ENCODE measurements around the gene CEND1. TPM values are rescaled to one million over a fixed set of nuclear protein-coding genes. Genes with fewer than 3 reads are reported as not detected.

CEND1 gene
- total RNA-seq, 1 donor from 2014 or later, result 0.43 TPM

GRCh38 chr11:827897-828192 lies 38.0 kb upstream of the CEND1 start, which contains the start of gene CRACR2B:
Gene CRACR2B, plus strand, starts transcription at chr11:827919. Its CDS starts 689 bp downstream, at chr11:828608.
- ATAC-seq (no peak), DNase-seq (ENCODE audit: low spot score) (no peak)

- DNase-seq (ENCODE audit: low spot score) (no peak), ATAC-seq (no peak)
Measured at GRCh38 chr11:827146-827896, 37.4 kb upstream of the CEND1 start.

DNA sequence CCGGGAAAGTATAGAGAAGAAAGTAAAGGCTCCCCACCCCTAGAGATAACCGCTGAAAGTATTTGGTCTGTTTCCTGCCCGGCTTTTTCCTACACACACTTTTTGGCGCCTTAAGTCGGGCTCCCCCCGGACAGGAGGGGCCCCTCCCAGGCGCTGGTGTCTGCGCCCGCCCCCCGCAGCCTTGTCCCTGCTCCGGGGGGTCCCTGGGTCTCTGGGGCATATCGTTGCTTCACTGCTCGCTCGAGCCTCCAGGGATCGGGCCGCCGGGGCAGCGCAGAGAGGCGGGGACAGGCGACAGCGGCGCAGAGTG lies 36.9 kb upstream of the CEND1 start:
- DNase-seq (ENCODE audit: low spot score), result no peak
- ATAC-seq, result no peak

DNA sequence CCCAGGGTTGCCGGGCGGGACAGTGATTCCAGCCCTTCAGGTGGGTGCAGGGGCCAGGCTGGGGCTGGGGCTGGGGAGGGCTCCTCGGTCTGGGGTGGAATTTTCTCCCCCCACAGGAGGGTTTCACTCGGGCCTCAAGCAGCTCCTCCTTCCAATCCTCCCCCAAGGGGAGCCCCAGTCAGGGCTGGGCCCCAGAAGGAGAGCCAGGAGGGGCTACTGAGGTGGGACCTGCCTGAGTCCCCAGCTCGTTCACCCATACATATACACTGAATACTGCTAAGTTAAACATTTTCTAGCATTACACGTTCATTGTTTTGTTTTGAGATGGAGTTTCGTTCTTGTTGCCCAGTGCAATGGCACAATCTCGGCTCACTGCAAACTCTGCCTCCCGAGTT lies 36.3 kb upstream of the CEND1 start:
- DNase-seq (ENCODE audit: low spot score), result no peak
- no peak for ATAC-seq

GRCh38 chr11:825366-826226 lies 35.7 kb upstream of the CEND1 start:
- DNase-seq (ENCODE audit: low spot score) (no peak), ATAC-seq (peak; percentile 4)

GRCh38 chr11:824942-825341 lies 35.1 kb upstream of the CEND1 start:
- peak; percentile 2 for ATAC-seq
- no peak for DNase-seq (ENCODE audit: low spot score)

- no peak for DNase-seq (ENCODE audit: low spot score)
- peak; percentile 1 for ATAC-seq
Measured at GRCh38 chr11:824292-824880, 34.5 kb upstream of the CEND1 start.

GRCh38 chr11:823441-824291 lies 33.8 kb upstream of the CEND1 start:
- no peak for ATAC-seq
- DNase-seq (ENCODE audit: low spot score), result no peak

- DNase-seq (ENCODE audit: low spot score) (no peak), ATAC-seq (no peak)
Measured at GRCh38 chr11:821512-822371, 31.9 kb upstream of the CEND1 start.

GRCh38 chr11:820655-821511 lies 31.0 kb upstream of the CEND1 start:
- DNase-seq (ENCODE audit: low spot score), result peak; percentile 98
- peak; percentile 57 for ATAC-seq

GRCh38 chr11:819943-820649 lies 30.2 kb upstream of the CEND1 start:
- ATAC-seq (peak; percentile 70), DNase-seq (ENCODE audit: low spot score) (peak; percentile 98)

- ATAC-seq (peak; percentile 77), DNase-seq (ENCODE audit: low spot score) (peak; percentile 94)
Measured at GRCh38 chr11:819129-819931, 29.4 kb upstream of the CEND1 start.

DNA sequence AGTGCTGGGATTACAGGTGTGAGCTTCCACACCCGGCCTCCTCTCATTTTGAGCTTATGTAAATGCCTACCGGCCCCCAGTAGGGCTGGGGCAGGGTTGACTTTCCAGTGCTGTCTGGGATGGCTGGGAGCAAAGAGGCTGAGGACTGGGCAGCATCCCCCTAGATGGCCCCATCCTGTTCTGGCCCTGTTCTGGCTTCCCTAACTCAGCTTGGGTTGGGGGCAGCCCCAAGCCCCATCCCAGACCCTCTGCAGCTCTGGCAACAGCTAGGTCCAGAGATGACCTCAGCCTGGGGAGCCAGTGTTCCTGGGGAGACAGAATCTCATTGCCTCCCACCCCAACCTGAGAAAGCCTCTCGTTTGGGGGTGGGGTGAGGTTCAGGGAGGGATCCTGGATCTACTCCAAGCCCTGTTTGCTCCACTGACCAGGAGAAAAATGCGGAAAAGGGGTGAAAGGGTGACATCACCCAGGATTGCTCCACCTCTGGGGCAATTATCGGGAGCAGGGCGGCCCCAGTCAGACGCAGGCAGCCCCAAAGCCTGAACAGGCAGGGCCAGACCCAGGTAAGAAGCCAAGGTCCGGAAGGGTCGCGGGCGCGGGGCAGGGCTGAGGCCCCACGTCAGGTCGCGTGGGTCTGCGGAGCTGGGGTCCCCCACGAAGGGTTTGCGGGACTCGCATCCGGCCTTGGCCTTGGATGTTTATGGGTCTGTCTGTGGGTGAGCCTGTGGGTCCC lies 28.7 kb upstream of the CEND1 start, which contains the start of gene PNPLA2:
PNPLA2 (plus strand) TSS at position 519 of the 733 bp plus-strand sequence. CDS start 805 bp downstream, outside the sequence.
- ATAC-seq (no peak), DNase-seq (ENCODE audit: low spot score) (no peak)

GRCh38 chr11:816433-816779 lies 26.5 kb upstream of the CEND1 start:
- DNase-seq (ENCODE audit: low spot score), result no peak
- ATAC-seq, result no peak

- ATAC-seq (no peak), DNase-seq (ENCODE audit: low spot score) (no peak)
Measured at GRCh38 chr11:815675-816432, 26.0 kb upstream of the CEND1 start.

DNA sequence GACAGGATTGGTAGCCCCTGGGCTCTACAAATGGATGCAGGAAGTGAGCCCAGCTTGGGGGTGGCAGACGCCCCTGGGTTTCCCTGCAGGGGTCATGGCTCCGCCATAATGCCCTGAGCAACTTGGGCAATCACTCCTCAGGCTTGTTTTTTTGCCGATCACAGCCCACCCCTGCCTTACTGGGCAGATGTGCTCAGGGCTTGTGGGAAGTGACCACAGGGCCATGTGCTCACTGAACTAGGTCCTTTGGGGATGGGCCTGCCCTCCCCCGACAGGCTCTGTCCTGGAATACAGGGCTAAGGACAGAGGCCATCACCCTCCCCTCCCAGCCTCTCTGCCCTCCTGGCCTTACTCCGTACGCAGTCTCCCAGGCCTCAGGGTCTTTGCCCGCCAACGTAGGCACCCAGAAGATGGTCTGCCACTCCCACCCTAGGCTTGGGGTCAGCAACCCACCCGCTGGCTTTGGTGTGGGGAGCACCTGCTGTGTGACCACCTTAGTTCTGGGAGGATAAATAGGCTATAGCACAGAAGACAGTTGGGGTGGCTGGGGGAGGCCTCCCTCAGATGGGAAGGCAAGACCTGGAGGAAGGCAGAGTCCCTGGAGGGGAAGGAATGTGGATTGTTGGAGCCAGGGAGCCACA lies 23.7 kb upstream of the CEND1 start:
- ATAC-seq (no peak), DNase-seq (ENCODE audit: low spot score) (no peak)

Data from left lobe of liver (tissue), 2 donors.